RWPE1 (cell line): ENCODE measurements around the gene KBTBD4.

Source experiments
- CTCF ChIA-PET: fragments of 350-600 bp; sonication (Branson Sonifier 250); formaldehyde crosslinking; extraction: SDS; loops from one replicate; lab custom pipeline; 2021; lab: Yijun Ruan, JAX
- POLR2A ChIA-PET: fragments of 400-600 bp; formaldehyde crosslinking; extraction: SDS; loops from one replicate; lab custom pipeline; 2020; ENCODE audit warnings: antibody characterized with exemption; ENCODE audit not compliant: low non-redundant PET; lab: Yijun Ruan, JAX
- DNase-seq: peaks from one replicate; pipeline ENCODE4 v3.0.0; 2012; ENCODE audit warnings: low spot score
- H3K27ac ChIP-seq: fragments of 450-650 bp; 2 replicates; pipeline ENCODE4 v1.5.1; 2017
- TF ChIP-seq, protein P1 (sequence below): fragments of 450-650 bp; conservative IDR thresholded peaks from 2 replicates; pipeline ENCODE4 v1.5.1; 2017; ENCODE audit warnings: low read depth, mild to moderate bottlenecking

The KBTBD4 gene

DNA sequence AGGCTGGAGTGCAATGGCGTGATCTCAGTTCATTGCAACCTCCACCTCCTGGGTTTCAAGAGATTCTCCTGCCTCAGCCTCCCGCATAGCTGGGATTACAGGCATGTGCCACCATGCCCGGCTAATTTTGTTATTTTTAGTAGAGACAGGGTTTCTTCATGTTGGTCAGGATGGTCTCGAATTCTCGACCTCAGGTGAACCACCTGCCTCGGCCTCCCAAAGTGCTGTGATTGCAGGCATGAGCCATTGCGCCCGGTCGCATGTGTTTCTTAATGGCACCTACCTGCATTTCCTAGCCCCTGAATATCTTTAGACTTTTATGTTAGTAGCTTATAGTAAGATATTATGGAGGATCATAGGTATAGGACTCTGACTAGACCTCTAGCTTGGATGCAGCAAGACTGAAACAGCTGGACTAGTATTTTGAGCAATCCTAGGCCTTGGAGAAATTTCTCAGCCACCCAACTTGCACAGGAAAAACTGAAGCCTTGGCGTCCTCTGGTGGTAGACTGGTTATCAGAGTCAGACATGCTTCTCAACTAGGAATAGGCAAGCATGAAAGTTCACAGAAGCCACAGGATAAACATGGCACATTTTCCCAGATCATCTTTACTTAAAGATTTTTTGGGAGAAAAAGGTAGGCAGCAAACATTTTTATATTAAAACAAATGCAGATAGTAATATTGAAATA is 38.1 kb upstream of the KBTBD4 start:
- ChIA-PET POLR2A (no interaction called here), CTCF (interaction anchor here (0.6 to 1.2 kb wide), 4 partner anchors 10 to 432 kb away, joined by 3 to 5 read pairs (median 4); no protein-coding TSS in a partner anchor)
- TF ChIP-seq, protein P1, sequence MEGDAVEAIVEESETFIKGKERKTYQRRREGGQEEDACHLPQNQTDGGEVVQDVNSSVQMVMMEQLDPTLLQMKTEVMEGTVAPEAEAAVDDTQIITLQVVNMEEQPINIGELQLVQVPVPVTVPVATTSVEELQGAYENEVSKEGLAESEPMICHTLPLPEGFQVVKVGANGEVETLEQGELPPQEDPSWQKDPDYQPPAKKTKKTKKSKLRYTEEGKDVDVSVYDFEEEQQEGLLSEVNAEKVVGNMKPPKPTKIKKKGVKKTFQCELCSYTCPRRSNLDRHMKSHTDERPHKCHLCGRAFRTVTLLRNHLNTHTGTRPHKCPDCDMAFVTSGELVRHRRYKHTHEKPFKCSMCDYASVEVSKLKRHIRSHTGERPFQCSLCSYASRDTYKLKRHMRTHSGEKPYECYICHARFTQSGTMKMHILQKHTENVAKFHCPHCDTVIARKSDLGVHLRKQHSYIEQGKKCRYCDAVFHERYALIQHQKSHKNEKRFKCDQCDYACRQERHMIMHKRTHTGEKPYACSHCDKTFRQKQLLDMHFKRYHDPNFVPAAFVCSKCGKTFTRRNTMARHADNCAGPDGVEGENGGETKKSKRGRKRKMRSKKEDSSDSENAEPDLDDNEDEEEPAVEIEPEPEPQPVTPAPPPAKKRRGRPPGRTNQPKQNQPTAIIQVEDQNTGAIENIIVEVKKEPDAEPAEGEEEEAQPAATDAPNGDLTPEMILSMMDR, result peak; percentile 69
- peak; percentile 30 for DNase-seq
- H3K27ac ChIP-seq, result no peak overlapping the region

DNA sequence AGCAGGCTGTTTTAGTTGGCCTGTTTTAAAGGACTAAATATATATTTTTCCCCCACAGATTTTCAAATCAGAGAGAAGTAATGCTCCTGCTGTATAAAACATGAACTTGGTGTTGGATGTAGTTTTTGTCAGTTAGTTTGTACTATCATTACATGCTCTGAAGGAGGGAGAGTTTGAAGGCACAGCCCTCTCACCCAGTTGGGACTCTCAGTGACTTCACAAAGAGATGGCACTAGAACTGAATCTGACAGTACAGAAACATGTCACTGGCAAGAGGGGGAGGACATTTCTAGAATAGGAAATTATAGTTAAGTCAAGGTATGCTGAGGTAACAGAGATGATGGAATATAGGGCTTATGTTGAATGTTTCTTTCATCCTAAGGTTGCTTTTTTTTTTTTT is 36.5 kb upstream of the KBTBD4 start:
- ChIA-PET POLR2A (interaction anchor here (0.6 kb wide), 2 partner anchors 11 to 191 kb away, joined by 3 to 5 read pairs; no protein-coding TSS in a partner anchor), CTCF (no interaction called here)
- TF ChIP-seq, protein P1, result no peak

DNA sequence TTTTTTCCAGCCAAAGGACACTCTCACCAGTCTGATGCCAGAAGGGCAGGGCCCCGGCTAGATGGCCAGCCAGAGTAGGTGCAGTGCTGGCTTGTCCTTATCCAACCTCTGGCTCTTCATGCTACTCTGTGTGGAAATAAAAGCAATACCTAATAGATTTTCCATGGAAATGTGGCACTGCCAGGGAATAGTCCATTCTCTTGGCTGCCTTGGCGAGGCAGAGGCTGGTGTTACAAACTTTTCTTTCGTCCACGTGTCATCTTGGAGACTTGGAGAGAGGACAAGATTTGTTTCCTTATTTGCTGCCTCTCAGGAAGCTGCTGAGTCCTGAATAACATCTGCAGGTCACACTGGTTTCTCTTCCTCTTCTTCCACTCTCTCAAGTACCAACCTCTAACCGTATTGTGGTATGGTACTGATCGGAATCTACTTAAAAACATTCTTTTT is 32.6 kb upstream of the KBTBD4 start:
- H3K27ac ChIP-seq, result no peak overlapping the region
- ChIA-PET CTCF (interaction anchor here (0.7 to 1.0 kb wide), 2 partner anchors 15 to 40 kb away, joined by 4 to 5 read pairs; no protein-coding TSS in a partner anchor), POLR2A (no interaction called here)
- no peak for DNase-seq
- TF ChIP-seq, protein P1, result no peak

More for the DNA sequence above, 36.5 kb upstream of the KBTBD4 start:
- no peak overlapping the region for H3K27ac ChIP-seq
- no peak for DNase-seq

DNA sequence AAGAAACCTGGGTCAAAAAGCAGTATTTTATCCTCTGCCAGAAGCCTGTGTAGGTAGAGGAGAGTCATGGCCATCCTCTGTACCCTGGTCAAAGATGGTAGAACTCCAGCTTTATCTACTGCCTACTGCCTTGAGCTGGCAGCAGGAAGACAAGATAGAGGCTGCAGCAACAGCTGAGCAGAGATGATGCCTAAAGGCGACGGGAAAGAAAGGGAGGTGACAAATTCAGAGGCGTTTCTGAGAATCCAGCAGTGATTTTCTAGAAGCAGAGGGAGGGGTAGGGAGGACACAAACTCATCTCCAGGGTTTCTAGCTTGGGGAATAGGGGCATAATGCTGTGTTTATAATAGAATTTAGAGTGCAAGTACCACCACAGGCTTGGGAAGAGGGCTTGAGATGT is 30.9 kb upstream of the KBTBD4 start:
- POLR2A ChIA-PET, result no interaction called here
- TF ChIP-seq, protein P1, result no peak
- no peak for DNase-seq
- no peak overlapping the region for H3K27ac ChIP-seq
- CTCF ChIA-PET, result no interaction called here

DNA sequence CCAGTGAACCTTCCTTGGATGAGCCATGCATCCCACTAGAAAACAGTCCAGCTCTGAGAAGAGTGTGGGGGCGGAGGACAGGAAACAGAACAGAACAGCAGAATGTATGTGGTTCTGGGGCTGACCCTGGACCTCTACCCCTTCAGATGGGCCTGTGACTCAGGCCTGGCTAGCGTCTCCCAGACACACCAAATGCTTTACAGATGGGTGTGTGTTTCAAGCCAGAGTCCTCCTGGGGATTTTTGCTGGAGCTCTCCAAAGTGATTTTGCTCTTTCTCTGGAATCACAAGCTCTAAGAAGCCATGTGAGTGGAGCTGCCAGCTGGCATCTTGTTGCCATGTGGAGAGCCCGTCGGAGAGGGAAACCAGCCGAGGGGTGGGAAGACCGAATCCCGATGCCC is 28.6 kb upstream of the KBTBD4 start:
- DNase-seq, result no peak
- no peak overlapping the region for H3K27ac ChIP-seq
- ChIA-PET POLR2A (no interaction called here), CTCF (no interaction called here)
- TF ChIP-seq, protein P1, result no peak

DNA sequence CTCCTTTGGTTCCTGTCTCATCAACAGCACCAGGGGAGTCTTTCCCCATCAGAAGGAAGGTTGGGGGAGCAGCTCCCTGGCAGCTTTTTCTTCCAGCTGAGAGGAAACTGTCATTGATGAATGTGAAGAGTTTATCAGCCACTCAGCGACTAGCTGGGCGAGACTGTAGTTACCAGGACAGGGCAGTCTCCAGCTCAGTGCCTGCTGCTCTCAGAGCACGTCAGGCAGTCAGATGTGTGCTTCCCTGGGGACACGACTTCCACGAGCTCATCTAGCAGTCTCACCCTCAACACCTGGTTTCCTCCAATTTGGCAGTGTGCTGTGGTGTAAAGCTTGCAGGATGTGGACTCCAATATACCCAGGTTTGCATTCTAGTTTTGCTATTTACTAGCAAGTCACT is 28.0 kb upstream of the KBTBD4 start:
- H3K27ac ChIP-seq, result no peak overlapping the region
- ChIA-PET CTCF (no interaction called here), POLR2A (no interaction called here)
- TF ChIP-seq, protein P1, result no peak
- no peak for DNase-seq
